Measurements from ENCODE around the gene FERD3L.
A peak's percentile ranks its signal among the peaks of the same experiment; 100 is the strongest.

FERD3L gene

DNA sequence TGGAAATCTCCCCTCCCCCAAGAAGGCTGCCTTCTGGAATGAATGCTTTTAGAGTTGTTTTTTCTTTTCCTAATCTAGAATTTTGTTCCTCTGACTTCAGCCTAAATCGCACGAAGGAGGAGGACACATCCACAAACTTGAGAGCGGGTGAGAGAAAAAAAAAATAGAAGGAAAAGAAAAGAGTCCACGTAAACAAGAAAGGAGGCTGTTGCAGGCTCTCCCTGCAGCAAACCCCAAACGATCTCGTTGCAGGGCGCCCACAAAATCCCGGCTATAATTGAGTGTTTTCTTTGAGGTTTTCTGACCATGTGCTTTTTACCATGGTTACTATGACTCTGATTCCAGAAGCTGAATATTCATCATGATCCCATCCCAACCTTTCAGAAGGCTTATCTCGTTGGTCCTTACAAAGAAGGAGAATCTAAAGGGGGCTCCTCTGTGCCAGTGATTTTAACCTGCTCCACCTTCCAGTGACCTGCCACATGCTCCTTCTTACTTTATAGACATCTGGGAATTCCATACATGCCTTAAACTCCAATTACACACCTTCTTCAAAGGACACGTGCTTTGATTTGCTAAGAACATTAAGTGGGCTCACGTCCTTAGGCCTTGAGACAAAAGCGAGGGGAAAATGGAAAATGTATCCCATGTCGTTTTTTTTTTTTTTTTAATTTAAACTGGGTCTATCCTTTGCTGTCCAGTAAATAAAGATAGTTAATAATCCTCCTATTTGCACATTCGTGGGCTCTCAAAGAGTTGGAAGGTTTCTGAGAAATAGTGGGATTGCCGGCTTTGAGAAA, 33.5 kb downstream of the FERD3L start:
- TF ChIP-seq, protein P1, sequence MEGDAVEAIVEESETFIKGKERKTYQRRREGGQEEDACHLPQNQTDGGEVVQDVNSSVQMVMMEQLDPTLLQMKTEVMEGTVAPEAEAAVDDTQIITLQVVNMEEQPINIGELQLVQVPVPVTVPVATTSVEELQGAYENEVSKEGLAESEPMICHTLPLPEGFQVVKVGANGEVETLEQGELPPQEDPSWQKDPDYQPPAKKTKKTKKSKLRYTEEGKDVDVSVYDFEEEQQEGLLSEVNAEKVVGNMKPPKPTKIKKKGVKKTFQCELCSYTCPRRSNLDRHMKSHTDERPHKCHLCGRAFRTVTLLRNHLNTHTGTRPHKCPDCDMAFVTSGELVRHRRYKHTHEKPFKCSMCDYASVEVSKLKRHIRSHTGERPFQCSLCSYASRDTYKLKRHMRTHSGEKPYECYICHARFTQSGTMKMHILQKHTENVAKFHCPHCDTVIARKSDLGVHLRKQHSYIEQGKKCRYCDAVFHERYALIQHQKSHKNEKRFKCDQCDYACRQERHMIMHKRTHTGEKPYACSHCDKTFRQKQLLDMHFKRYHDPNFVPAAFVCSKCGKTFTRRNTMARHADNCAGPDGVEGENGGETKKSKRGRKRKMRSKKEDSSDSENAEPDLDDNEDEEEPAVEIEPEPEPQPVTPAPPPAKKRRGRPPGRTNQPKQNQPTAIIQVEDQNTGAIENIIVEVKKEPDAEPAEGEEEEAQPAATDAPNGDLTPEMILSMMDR (conservative IDR thresholded peaks at IDR 0.05; ENCODE audit: low read length): no peak
- peak overlapping the region; percentile 99 for H3K4me3 ChIP-seq (ENCODE audit: low read length)
- no peak for DNase-seq (ENCODE audit: low read depth)

DNA sequence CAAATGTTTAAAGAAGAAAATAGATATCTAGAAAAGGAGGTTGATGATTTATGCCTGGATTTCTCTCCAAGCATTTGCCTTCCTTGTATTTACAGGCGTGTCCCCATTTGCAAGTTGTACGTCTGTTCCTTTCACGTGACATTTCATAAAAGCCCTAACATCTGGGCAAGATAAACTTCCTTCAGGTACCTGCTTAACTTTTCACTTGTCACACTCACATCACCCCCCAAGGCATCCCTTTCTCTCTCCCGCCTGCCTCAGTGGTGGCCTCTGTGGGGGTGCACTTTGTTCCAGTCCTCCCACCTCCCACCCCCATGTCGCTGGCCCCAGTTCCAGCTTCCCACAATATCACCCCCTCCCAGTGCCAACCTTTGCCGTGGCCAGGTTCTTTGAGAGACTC, 34.4 kb downstream of the FERD3L start:
- DNase-seq (ENCODE audit: low read depth): no peak
- peak overlapping the region; percentile 99 for H3K4me3 ChIP-seq (ENCODE audit: low read length)
- TF ChIP-seq, protein P1 (conservative IDR thresholded peaks at IDR 0.05; ENCODE audit: low read length): no peak

DNA sequence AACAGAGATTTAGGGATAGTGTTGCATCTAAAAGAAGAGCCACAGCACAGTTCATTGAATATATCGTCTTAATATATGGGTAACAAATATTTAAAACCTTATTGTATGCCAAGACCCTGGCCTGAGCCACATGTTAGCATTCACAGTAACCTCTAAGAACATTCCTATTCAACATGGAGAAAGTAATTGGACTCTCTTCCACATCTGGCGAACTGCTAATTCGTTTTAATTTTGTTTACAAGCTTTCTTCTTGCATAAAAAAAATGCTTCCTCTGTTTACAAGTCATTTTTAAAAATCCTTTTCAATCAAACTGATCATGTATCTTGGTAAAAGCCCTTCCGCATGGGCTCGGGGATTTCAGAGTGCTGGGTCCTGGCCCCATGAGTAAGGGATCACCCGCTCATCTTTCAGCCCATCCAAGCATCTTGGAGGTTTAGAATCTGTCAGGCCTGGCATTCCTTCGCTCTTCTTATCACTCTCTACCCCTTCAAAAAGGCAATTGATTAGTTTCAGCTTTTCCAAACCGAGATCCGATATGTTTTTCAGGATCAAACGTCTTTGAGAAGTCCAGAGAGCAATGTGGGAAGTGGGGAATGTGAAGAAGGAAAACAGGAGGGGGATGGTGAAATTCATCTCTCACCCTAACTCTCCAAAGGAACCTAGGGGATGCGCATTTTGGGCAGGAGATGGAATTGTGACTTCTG, 35.0 kb downstream of the FERD3L start:
- H3K4me3 ChIP-seq (ENCODE audit: low read length): peak overlapping the region; percentile 99
- DNase-seq (ENCODE audit: low read depth): no peak
- TF ChIP-seq, protein P1 (conservative IDR thresholded peaks at IDR 0.05; ENCODE audit: low read length): no peak

DNA sequence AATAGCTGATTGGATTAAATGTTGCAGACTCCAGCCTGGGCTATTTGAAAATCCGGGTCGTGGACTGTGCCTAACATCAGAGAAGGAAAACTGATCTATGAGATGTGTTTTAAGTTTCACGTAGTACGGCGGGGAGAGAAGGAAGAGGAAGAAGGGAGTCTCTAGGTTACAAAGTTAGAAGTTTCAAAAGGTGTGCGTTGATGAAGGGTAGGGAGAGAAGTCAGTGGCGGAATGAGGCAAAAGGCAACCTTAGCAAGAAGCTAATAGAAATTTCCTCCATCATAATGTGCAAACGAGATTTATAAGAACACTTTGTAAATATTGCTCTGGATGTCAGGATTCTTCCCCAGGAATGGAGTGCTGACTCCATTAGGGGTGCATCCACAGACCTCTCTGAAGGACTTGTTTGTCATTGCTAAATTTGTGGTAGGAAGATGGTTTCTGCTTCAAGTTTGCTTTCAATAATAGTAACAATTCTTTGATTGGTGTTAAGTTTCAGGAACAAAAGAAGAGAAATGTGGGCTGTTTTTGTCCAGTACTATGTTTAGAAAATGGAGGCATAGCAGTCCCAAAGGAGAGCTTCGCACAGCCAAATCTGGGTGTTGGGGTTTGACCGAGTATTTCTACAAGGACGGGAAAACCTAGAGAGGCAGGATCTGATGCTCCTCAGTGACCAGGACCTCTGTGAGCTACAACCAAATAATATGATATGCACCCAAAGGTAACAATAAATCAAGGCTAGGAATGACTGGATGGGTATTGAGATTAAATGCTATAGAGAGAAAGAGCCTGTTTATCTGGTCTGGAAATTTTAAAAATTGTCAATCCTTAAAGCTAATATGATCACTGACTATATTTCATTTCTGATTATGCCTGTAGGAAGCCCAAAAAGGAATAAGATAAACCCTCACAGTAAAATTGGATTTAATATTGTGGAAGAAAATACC, 35.9 kb downstream of the FERD3L start:
- DNase-seq (ENCODE audit: low read depth): no peak
- peak overlapping the region; percentile 99 for H3K4me3 ChIP-seq (ENCODE audit: low read length)
- TF ChIP-seq, protein P1 (conservative IDR thresholded peaks at IDR 0.05; ENCODE audit: low read length): no peak

DNA sequence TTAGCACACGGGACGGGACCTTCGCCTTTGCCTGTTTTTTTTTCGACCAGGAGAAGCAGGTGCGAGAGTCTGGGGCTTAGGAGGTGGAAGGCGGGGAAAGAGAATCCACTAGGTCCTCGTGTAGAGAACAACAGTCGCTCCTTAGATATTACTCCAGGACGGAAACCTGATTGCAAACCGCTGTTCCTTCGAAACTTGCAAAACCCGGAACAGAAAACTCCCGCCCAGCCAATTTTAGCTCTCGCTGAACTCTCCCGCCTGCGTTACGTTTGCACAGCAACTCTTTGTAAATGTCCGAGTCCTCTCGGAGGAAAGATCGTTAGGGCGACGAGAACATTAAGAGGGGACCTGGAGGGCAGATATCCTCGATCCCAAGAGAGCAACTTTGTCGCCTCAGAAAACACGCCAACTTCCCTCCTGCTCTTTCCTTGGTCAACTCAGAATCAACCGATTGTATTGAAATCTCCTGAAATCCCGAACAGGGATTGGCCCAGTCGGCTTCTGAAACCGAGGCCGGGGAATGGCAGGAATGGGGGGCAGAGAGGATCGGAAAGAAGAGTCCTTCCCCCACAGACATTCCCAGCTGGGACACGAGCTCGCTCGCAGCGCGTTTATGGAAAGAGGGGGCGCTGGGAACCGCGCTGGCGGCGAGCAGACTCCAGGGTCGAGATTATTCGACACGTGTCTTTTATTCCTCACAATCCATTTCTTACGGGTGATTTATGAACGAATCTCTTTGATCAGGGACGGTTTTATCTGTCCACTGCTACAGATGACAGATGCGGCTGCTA, 37.7 kb downstream of the FERD3L start:
- DNase-seq (ENCODE audit: low read depth): peak; percentile 83
- H3K4me3 ChIP-seq (ENCODE audit: low read length): peak overlapping the region; percentile 99

DNA sequence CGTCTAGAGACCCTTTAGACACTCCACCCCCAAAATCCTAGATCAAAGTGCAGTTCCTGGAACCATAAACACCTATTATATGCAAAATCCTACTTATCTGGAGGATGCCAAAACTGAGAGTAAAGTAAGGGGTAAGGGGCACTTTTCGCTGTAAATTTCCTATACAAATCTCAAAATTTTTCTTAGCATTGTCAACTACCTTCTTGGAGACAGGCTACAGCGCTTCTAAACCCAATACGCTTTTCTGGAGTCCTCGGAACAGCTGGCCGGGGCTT, 38.2 kb downstream of the FERD3L start:
- H3K4me3 ChIP-seq (ENCODE audit: low read length): peak overlapping the region; percentile 99
- DNase-seq (ENCODE audit: low read depth): no peak
- TF ChIP-seq, protein P1 (conservative IDR thresholded peaks at IDR 0.05; ENCODE audit: low read length): no peak

More for the DNA sequence above, 37.7 kb downstream of the FERD3L start:
- TF ChIP-seq, protein P1 (conservative IDR thresholded peaks at IDR 0.05; ENCODE audit: low read length): no peak
